ENCODE measurements around the gene TRMT1.

Gene TRMT1

DNA sequence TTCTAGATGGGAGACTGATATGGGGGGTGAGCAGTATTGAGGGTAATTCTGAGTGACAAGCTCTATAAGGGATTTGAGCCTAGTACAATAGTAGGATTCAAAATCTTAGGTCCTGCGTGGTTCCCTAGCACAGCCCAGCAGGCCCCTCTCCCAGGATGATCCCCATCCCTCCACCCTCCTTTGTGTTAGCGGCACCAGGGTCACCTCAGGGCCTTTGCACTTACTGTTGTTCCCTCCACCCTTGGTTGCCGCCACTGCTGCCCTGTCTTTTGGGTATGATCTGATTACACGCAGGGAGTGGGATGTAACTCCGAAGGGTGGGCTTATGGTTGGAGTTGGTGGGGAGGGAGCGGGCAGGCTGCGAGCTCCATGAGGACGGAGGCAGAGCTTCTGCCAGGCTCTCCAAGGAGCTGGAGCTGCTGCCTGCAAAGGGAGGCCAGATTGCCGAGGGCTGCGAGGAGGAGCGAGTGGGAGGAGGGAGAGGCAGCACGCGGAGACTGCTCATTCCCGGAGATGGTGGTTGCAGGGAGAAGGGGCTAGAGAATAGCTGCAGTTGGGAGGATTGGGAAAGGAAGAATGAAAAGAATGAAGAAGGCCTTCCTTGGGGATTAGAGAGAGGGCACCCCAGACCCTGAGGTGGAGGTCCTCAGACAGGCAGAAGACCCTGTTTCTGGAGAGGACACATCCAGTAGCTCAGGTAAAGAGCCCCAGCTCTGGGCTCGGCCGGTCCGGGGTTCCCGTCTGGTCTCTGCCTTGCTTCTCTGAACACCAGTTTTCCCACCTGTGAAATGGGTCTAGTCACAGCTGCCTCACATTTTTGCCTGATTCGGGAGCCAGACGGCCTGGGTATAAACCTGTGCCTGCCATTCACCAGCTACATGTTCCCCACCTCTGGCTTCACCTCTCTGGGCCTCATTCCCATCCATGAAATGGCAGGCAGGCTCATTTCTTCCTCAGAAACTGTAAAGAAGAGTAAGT, 6.7 kb upstream of the TRMT1 start:
- DNase-seq, result no peak

DNA sequence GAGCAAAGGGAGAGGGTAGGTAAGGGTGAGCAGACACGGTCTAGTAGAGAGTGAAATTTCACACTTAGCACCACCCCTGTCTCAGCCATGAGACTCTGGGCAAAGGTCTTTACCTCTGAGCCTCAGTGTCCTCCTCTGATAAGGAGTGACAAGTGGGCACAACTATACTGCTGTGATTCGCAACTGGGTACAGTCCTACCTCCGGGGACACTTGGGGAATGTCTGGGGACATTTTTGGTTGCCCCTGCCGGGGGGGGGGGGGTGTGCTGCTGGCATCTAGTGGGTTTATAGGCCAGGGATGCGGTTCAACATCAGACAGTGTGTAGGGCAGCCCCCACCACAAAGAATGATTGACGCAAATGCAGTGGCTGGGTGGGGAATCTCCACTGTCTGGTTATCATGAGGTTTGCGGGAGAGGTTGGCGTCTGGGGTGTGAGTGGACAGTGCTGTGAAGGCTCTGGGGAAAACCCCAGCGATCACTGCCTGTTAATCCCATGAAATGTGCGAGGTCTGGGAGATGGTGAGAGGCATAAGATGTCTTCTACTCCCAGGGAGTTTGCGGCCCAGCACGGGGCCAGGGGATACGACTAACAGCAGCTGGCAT, 5.8 kb upstream of the TRMT1 start:
- DNase-seq, result no peak

DNA sequence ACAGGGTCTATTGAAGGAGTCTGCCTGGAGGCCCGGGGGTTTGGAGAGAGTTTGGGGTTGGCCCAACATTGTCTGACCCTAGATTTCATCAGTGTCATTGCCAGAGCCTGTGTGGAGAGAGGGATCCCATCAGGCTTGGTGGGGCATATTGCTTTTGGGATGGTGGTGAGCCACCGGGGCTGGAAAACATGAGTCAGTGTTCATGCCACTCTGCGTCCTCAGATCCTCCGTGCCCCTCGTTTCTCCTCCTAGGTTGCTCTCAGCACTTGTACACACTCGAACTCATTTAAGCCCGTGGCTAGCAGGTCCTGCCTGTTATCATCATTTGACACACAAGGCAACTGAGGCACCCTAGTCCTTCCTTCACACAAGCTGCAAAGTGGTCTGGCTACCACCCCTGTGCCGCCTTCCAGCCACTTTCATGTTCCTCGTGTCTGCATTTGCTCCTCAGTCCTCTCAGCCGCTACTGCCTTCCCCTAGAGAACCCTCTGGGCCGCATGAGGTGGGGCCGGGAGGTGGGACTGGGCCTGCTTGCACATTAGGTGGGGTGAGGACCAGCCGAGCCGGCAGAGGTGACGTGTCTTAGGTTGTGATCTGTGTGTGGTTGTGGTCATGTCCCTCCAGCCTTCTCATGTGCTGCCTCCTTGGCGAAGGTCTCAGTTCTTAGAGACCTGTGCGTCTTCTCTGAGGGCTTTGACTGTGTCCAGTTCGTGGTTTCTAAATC, 5.2 kb upstream of the TRMT1 start:
- no peak for DNase-seq

DNA sequence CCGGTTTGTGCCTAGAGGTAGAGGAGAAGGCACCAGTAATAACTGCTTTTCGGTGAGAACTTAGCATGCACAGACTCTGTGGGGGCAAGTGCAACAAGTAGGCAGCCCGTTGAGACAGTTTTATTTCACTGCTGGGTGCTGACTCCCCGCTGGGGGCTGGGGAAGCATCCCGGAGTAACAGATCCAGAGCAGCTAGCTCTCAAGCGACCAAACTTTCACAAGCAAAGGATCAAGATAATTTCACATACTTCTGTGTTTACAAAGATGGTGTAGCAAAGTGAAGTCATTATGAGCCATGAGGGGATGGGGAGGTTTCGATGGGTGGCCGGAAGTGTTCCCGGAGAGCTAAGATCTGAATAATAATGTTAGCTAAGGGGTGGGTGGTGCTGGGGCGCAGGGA, 4.3 kb upstream of the TRMT1 start:
- DNase-seq, result no peak

DNA sequence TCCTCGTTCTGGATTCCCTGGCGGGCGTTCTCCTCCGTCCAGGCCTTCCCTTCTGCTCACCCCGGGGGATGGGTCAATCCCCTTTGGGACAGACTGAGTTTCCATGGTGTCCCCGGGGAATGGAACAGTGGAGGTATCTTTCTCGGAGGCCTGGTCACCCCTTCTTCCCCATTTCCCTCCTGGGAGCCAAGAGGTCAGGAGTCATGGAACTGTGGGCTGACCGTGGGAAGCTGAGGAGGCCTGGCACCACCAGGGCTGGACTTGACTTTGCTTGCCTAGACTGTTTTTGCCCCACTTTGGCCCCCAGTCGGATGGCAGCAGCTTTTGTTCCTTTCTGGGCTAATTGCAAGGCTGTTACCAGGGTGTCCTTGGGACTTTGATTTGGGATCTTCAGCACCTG, 3.5 kb upstream of the TRMT1 start:
- no peak for DNase-seq

DNA sequence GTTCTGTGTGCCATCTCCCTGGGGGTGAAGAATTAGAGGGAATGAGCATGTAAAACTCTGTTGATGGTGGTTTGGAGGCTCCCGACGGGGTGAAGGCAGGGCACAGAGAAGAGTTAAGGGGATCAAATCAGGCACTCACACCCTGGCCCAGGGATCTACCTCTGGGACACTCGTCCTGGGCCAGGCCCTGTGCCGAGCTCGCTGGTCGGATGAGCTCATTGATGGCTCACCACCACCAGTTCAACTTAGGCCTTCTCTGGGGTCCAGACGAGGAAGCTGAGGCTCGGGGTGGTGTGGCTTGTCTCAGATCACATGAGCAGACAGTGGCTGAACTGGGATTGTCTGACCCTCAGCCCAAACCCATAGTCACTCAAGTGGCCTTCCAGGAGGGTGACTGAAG, 3.1 kb upstream of the TRMT1 start:
- no peak for DNase-seq

DNA sequence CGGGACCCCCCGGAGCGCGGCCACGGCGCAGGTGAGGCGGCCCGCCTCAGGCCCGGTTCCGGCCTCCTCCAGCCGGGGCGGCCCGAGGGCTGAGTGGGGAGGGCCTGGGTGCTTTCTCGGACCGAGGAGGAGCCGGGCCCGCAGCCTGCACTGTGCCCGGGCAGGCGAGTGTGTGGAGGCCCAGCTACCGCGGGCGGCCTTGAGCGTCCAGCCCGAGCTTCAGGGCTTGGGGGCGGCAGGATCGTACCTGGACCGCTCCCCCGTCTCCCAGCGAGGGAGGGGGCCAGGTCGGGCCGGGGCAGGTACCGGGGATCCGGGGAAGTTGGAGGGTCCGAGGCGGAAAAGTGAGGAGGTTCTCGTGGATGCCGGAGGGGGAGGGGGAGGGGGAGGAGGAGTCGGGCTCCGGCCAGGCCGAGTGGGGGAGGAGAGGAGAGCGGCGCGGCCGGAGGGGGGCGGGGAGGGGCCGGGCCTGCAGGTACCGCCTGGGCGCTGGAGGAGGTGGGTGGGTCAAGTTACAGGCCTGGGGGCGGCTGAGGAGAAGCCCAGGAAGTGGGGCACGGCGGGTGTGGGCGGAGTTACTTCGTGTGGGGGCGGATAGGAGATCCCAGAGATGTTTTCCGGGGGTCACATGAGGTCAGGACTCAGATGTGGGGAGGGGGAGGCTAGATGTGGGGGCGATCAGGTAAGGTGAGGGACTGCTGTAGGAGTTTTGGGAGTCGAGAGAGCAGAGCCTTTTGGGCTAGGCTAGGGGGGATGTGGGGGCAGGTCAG, 2.1 kb upstream of the TRMT1 start:
- DNase-seq, result no peak

DNA sequence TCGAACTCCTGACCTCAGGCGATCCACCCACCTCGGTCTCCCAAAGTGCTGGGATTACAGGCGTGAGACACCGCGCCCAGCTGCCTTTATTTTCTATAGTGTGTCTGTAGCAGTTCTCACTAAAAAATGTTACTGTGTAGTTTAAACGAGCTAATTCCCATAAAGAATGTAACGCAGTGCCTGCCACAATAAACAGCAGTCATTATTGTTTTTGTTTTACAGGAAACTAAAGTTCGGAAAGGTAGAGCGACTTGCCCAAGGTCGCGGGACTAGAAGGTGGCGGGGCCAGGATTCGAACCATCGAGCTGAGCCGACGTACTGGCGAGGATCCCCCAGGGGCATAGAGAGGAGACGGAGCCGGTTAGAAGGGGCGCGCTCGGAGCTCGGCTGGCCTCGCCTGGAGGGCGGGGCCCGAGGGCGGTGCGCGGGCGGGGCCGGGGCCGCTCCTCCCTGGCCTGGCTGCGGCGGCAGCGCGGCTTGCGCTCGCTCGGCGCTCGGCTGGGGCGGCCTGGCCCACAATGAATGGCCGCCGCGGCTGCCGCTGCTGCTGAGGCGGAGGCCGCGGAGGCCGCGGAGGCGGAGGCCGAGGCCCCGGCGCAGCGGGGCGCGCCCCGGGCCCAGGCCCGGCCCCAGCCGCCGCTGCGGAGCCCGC, 1.4 kb upstream of the TRMT1 start, which contains the start of gene NACC1:
Gene NACC1, plus strand, starts transcription at position 493 of the 652 bp plus-strand sequence. CDS start 16,944 bp downstream, outside the sequence.
- DNase-seq, result peak; percentile 91

DNA sequence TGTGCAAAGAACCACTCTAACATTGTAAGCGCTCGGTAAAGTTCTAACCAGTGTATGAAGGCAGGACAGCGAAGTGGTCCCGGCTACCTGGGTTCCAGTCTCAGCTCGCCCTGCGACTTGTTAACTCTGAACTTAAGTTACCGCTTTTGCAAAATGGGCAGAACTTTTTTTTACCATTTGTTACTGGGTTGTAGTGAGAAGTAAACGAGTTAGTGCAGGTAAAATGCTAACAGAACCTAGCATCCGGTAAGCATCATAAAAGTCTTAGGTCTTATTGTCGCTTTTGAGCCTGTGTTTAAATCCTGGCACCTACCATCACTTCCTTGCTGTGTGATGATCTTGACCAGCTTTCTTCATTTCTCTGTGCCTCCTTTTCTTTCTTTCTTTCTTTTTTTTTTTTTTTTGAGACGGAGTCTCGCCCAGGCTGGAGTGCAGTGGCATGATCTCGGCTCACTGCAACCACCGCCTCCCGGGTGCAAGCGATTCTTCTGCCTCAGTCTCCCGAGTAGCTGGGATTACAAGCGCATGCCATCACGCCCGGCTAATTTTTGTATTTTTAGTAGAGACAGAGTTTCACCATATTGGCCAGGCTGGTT, 734 bp upstream of the TRMT1 start:
- no peak for DNase-seq

DNA sequence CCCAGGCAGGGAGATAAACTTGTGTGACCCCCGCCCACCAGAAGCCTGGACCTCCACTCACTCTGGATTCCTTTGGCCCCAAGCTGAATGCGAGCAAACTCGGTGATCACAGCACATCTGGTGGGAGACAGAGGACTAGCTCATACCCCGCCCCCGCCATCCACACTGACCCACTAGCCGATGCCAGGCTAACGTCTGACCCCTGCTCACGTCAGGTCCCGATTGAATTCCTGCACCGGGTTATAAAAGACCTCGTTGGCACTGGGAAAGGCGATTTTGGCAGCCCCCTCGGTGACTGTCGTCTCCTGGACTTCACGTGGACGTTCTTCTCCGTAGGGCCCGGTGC, 631 bp downstream of the TRMT1 start:
- DNase-seq, result no peak

DNA sequence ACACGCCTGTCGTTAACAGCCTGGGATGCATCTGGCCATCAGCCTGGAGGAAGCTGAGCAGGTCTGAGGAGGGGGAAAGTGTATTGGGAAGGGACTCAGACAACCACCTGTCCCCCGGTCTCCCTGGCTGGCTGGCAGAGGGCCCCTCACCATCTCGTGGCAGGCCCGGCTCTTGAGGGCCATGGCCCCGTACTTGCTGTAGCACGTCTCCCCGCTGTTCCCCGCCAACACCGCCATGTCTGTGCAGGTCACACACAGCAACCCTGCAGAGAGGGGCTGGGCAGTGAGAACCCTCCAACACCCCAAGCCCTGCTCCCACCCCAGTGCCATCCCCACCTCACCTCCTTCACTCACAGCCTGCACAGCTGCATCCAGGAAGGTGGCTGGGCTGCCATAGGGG, 4.0 kb downstream of the TRMT1 start:
- no peak for DNase-seq

DNA sequence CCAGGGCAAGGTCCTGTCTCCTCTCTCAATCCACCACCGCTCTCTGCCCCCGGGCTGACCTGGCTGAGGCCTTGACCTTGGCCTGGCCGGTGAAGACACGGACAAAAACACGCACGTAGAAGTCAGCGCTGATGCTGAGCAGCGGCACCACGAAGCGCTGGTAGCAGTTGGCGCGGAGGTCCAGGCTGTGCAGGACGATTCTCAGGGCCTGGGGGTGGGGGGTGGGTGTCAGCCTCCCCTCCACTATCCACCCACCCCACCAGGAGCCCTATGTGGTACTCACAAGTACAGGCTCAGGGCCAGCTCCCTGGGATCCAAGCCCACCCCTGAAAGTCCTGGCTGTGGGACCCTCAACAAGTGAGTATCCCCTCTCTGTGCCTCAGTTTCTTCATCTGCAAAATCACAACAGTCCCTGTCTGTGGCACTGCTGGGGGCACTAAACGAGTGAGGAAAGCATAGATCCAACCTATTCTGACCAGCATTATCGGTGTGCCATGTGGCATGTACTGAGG, 6.4 kb downstream of the TRMT1 start:
- no peak for DNase-seq

DNA sequence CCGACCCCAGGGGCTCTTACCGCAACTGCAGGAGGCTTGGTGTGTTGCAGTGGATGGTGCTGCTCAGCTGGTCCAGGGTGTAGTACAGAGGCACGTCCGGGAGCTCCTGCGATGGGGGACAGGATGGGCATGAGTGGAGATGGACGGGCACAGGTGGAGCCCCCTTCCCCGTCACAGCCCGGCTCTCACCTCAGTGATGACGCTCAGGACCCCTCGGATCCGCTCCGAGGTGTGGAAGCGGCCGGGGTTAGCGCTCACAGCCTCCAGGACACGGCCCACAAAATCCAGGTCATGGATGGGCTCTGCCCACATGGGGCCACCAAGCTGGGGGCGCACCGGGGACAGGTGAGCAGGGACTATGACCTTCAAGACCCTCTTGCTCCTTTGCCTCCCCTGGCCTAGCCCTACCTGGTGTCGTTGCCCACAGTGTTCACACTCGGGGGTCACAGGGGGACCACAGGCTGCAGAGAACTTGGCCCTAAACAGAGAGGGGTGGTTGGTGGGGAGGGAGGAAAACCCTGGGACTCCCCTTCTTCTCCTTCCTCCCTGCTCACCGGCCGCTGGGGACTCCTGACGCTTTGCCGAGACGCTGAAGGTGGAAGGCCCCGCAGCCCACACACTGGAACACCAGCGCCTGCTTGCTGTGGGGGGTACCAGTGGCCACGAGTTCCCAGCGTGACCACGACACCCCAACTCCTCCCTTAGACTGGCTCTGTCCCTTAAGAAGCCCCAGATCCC, 7.0 kb downstream of the TRMT1 start:
- DNase-seq, result no peak

DNA sequence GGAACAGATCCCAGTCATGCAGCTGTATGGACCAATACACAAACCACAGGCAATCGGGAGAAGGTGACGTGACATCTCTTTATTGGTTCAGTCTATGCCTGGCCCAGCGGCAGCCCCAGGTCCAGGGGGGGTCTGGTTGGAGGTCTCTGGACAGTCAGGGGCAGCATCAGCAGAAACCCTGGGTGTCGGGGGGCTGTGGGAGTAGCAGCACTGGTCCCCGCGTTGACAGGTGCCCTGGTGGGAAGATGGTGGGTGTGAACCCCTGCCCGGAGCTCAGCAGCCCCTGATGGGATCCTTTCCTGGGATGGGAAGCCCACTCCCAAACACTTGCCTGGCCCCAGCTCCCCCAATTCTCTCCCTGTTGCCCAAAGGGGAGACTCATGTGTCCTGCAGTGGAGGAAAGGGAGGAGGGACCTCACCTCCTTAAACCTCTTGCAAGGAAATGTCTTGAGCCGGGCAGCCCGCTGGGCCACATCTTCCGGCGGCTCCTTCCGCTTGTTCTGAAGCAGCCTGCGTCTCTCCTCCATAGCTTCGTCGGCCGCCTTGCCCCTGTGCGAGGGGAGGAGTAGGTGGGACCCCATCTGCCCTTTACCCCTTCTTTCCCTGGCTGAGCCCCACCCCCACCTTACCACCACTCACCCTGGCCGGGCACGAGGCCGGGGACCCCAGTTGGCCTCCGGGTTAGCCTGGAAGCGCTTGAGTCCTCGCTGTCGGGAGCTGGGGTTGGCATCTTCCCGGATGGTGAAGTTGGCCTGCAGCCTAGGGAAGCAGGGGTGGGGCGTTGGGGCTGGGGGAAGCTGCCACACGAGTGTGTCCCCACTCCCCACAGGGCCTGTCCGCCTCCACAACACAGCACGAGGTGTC, 11.5 kb downstream of the TRMT1 start:
- DNase-seq, result peak; percentile 45

DNA sequence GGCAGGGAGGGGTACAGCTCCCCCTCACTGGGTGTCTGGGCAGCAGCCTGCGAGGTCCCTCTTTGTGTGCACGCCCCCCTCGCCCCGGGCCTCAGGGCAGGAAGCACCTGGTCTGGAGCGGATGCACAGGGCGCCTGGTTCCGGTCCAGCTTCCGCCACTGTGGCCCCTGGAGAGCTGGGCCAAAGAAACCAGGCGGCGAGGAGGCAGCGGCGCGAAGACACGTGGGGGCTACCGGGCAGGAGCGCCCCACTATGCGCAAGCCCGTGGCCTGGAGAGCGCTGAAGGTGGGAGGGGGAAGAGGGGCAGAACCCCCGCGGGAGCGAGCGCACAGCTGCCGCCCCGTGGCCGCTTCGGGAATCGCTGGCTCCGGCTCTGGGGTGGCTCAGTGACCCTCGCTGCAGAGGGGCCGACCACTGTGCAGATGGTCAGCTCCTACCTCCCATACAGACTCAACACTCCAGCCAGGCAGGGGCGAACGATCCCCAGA, 12.1 kb downstream of the TRMT1 start:
- DNase-seq, result peak; percentile 98

DNA sequence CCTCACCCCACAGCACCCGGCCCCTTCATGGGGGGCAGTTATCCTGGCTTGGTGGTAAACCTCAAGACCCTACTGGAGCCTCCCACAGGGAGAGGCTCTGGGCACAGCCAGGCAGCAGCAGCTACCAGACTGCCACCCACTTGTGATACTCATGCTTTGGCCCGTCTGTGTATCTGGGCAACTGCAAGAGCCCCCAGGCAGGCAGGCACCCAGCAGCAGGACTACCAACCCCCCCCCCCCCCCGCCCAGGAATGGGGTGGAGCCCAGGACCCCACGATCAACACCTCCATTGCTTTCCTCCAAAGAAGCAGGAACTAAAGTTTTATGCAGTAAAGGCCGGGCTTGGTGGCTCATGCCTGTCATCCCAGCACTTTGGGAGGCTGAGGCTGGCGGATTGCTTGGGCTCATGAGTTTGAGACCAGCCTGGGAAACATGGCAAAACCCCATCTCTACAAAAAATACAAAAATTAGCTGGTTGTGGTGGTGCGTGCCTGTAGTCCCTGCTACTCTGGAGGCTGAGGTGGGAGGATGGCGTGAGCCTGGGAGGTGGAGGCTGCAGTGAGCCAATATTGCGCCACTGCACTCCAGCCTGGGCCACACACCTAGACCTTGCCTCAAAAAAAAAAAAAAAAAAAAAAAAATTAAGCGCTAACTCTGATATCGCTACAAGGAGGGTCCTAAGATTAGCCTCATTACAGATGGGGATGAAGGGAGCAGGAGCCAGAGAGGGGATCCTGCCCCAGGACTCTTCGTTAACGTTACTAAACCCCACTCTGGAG, 12.8 kb downstream of the TRMT1 start:
- peak; percentile 50 for DNase-seq

DNA sequence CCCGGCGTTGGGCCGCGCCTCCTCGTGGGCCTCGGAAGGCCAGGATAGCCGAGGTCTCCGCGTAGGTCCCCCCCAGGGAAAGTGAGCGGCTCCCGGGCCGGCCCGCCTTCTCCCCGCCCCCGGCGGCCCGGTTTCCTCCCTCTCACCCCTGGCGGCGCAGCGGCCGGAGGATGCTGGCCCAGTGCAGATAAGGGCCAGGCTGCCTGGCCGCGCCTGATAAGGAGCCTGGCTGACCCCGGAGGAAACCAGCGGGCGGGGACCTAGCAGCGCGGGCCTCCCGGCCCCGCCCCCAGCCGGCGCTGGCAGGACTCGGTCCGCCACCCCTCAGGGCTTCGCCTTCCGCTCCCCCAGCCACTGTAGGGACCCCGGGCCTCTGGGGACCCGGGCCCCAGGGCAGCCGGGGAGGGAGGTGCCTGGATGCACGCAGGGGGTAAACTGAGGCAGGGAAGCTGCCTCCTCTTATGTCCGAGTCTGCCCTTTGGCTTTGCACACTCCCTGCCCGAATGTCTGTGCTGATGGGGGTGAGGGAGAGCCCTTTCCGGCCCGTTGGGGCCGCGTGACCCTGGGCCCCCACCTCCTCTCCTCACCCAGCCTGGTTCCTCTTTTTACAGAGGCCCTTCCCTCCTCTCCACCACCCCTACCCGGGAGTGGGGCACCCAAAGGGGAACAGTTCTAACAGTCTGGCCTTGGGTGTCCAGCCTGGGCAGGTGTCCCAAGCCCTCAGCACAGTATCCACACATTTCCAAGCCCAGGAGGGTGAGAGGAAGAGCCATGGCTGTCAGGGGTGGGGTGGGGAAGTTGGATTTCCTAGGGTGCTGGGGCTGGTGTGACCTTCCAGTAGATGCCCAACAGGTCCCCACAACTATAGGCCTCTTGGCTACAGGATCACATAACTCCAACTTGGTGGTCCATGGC, 13.6 kb downstream of the TRMT1 start, which contains the start of gene LYL1:
Gene LYL1, minus strand, starts transcription at position 193 of the 915 bp plus-strand sequence. CDS start 1,687 bp downstream, outside the sequence.
- DNase-seq, result peak; percentile 97

DNA sequence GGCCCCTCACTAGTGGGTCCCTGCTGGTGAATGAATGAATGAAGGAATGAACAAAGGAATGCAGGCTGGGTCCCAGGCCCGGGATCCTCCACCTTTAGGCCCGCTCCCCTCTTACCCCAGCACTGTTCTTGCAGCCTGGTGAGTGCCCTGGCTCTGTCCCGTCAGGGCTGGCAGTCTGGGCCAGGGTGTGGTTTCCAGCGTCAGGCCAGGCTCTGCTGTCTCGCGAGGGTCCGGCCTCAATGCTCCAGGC, 14.2 kb downstream of the TRMT1 start:
- DNase-seq, result no peak
